AG09309 (cell line): ENCODE results near the gene TMTC1.

Source experiments
- DNase-seq: peaks from one replicate; pipeline ENCODE4 v3.0.0-alpha.2; 2010; ENCODE audit warnings: low read depth
- H3K4me3 ChIP-seq: 2 replicates; pipeline ENCODE4 v1.5.1; 2011; ENCODE audit warnings: mild to moderate bottlenecking, low read depth, low read length, moderate library complexity; ENCODE audit not compliant: control insufficient read depth
- TF ChIP-seq, protein P1 (sequence below): IDR thresholded peaks from 2 replicates; pipeline ENCODE4 v1.5.1; 2011; ENCODE audit warnings: mild to moderate bottlenecking, low read depth, low read length, inconsistent platforms; ENCODE audit not compliant: insufficient read depth, control insufficient read depth; ENCODE audit errors: missing control alignments

Gene TMTC1

DNA sequence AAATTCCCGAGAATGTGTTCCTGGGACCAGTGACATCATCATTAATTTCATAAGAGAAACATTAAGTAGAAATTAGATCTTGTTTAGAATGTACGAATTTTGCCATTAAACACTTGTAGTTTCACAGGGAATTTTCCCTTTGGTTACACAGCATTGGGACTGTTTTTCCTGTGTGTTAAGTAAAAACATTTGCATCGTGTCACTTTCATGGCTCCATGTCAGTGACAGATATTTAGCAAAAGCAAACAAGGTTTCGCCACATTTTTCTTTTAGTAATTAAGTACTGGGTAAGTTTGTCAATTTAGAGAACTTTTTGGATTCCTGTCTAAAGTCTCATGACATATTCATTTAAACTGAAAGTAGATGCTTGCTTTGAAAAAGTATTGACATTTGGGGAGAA, 240.7 kb downstream of the TMTC1 start:
- no peak for DNase-seq
- TF ChIP-seq, protein P1, sequence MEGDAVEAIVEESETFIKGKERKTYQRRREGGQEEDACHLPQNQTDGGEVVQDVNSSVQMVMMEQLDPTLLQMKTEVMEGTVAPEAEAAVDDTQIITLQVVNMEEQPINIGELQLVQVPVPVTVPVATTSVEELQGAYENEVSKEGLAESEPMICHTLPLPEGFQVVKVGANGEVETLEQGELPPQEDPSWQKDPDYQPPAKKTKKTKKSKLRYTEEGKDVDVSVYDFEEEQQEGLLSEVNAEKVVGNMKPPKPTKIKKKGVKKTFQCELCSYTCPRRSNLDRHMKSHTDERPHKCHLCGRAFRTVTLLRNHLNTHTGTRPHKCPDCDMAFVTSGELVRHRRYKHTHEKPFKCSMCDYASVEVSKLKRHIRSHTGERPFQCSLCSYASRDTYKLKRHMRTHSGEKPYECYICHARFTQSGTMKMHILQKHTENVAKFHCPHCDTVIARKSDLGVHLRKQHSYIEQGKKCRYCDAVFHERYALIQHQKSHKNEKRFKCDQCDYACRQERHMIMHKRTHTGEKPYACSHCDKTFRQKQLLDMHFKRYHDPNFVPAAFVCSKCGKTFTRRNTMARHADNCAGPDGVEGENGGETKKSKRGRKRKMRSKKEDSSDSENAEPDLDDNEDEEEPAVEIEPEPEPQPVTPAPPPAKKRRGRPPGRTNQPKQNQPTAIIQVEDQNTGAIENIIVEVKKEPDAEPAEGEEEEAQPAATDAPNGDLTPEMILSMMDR, result no peak
- H3K4me3 ChIP-seq, result no peak overlapping the region

DNA sequence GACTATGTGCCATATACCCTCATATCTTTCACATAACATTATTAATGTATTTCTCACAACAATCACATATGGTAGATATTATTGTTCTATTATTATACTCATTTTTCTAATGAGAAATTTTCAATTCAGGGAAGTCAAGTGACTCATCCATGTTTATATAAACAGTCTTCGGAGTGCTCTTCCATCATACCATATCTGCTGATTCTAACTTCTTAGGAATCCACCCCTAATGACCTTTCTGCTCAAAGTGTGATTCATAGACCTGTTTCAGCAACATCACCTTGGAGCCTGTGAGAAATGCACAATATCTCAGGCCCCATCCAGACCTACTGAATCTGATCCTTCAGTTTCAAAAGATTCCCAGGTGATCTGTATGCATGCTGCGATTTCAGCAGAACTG, 246.4 kb downstream of the TMTC1 start:
- no peak for DNase-seq
- TF ChIP-seq, protein P1, result no peak
- no peak overlapping the region for H3K4me3 ChIP-seq

DNA sequence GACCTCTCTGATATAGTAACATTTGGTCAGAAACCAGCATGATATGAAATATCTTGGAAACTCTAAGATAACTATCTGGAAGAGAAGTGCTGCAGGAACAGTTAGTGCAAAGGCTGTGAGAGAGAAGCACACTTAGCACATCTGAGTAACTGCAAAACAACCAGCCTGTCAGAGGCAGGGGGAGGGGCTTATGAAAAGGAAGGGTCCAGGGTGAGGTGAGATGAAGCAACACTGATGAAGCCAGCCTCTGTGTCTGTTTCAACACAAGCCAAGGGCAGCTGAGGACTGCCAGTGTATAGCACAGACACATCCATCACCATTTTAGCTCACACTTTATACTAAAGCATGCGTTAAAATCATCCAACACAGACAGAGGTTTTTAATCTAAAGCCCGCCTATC, 248.8 kb downstream of the TMTC1 start:
- no peak overlapping the region for H3K4me3 ChIP-seq
- TF ChIP-seq, protein P1, result no peak
- no peak for DNase-seq

DNA sequence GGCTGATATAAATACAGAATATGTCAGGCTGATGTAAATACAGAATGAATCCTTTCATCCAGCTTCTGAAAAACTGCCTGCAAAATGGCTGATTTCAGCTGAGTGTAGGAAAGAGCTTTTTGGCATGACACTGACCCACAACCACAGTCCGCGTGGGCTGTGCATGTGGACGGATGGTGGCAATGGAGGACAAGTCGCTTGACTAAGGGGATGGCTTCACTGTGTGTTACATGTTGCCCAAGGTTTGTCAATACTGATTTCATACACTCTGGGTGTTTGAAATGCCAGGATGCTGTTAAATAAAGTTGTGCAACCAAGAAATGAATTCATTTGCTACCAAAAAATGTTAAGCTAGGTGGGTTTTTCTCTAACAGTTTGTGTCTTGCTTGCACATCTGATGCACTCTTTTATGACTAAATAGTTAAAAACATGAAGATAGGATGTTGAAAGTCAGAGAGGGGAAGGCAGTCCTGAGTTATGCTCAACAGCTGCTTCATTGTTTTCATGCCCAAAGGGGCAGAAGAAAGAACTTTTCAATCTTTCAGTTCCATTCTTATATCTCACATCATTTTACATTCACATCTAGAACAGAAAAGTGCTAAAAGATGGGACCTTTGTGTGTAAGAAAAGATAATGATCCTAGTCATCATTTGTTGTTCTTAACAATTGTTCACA, 249.8 kb downstream of the TMTC1 start:
- DNase-seq, result no peak
- H3K4me3 ChIP-seq, result no peak overlapping the region
- TF ChIP-seq, protein P1, result no peak

DNA sequence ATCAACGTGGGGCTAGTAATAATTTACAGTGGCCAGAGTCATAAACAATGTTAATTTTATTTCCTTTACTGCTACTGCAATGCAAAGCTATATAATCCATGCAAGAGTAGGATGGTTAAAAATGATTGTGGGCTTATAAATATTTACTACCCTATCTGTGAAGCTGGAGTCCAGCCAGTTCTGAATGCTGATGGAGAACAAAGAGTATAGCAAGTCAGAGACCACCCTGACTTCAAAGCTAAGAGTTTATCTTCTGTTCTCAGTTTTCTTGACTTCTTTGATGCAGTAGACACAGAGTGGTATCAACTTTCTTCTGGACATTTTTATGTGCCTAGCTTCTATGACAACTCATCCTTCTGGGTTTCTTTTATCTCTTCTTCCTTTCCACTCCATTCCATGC, 252.3 kb downstream of the TMTC1 start:
- H3K4me3 ChIP-seq, result no peak overlapping the region
- no peak for DNase-seq
- TF ChIP-seq, protein P1, result no peak

DNA sequence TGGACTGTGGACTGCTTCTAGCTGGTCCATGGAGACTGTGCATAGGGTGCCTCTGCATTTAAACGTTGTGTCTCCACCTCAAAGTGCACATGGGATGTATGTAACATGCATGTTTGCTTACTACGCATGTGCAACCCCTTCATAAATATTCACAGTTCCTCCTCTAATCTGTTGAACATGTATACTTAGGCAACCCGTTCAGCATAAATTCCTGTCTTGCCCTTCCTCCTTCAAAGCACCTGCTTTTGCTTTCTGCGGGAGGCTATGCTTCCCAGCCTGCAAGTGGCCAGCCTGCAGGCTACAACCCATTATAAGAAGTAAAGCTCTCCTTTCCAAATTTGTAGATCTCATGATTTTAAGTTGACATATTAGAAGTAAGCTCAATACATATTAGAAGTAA, 253.3 kb downstream of the TMTC1 start:
- H3K4me3 ChIP-seq, result no peak overlapping the region
- TF ChIP-seq, protein P1, result no peak
- DNase-seq, result no peak
